K562 (cell line): ENCODE measurements around the gene REEP2. TPM values are rescaled to one million over a fixed set of nuclear protein-coding genes. Genes with fewer than 3 reads are reported as not detected.
A peak's percentile ranks its signal among the peaks of the same experiment; 100 is the strongest.

Experiments used
- FOXK1 ChIP-seq: sonication (generic); formaldehyde crosslinking; IDR thresholded peaks from 2 replicates; pipeline ENCODE4 v1.8.0; 2022; ENCODE audit warnings: missing genetic modification reagents, mild to moderate bottlenecking, borderline replicate concordance
- HDAC1 ChIP-seq, 2 experiments: fragments of 450-650 bp; IDR thresholded peaks; 2 replicates each; pipeline ENCODE4 v1.6.1; 2016 to 2017; ENCODE audit warnings: inconsistent platforms in 1 of 2, mild to moderate bottlenecking in 1 of 2, moderate library complexity in 1 of 2
- HMGN3 ChIP-seq: IDR thresholded peaks from 2 replicates; pipeline ENCODE4 v1.6.1; 2011; ENCODE audit warnings: borderline replicate concordance, low read depth, mild to moderate bottlenecking, mixed read lengths, low read length; ENCODE audit not compliant: insufficient read length; ENCODE audit errors: extremely low read depth
- KDM1A ChIP-seq, 2 experiments: fragments of 450-650 bp; IDR thresholded peaks; 2 replicates each; pipeline ENCODE4 v1.6.1; 2016; ENCODE audit warnings: mild to moderate bottlenecking in 2 of 2
- KLF10 ChIP-seq: fragments of 250-450 bp; sonication (Bioruptor Pico); IDR thresholded peaks from 2 replicates; pipeline ENCODE4 v1.6.1; 2021; ENCODE audit warnings: matching md5 sums
- LEF1 ChIP-seq: fragments of 450-650 bp; IDR thresholded peaks from 2 replicates; pipeline ENCODE4 v1.6.1; 2016; ENCODE audit warnings: mild to moderate bottlenecking
- NCOA1 ChIP-seq: fragments of 450-650 bp; IDR thresholded peaks from 2 replicates; pipeline ENCODE4 v1.6.1; 2016; ENCODE audit warnings: low read depth
- POLR2B ChIP-seq: fragments of 450-650 bp; IDR thresholded peaks from 2 replicates; pipeline ENCODE4 v1.6.1; 2018; ENCODE audit warnings: low read depth; ENCODE audit not compliant: partially characterized antibody
- SIN3A ChIP-seq, 2 experiments: fragments of 150-350 bp in 1 of 2; IDR thresholded peaks; 2 replicates each; pipeline ENCODE4 v1.6.1; 2011 to 2016; ENCODE audit warnings: borderline replicate concordance in 2 of 2, low read depth in 2 of 2, low read length in 2 of 2, mild to moderate bottlenecking in 2 of 2, moderate library complexity in 2 of 2; ENCODE audit not compliant: control insufficient read depth in 1 of 2
- TCF7 ChIP-seq: sonication (generic); IDR thresholded peaks from 2 replicates; pipeline ENCODE4 v1.6.1; 2016; ENCODE audit warnings: antibody characterized with exemption, borderline replicate concordance
- ZNF644 ChIP-seq: fragments of 200-800 bp; sonication (Bioruptor generic); IDR thresholded peaks from 2 replicates; pipeline ENCODE4 v1.6.1; 2016; ENCODE audit warnings: low read depth, missing genetic modification characterization, missing compliant biosample characterization
- polyA plus RNA-seq, 8 experiments: library from polyadenylated mRNA; depleted of rRNA in 4 of 8; stranded (reverse) in 5 of 8; unstranded in 3 of 8; fragments of >200 nt; fragmentation: Nextera tagmentation in 2 of 8; fragmentation: Illumina TruSeq in 1 of 8; extraction: Ambion mirVana in 2 of 8; extraction: Trizol in 1 of 8; gene quantifications; 2 replicates each; pipeline versions ENCODE4 v1.2.1 to v1.2.3, GENCODE V29; 2011 to 2014; ENCODE audit warnings: inconsistent platforms in 1 of 8, missing spikeins in 1 of 8
- total RNA-seq, 7 experiments: library from RNA; depleted of rRNA in 6 of 7; stranded (reverse); fragments of >200 nt in 6 of 7; fragmentation: Illumina TruSeq in 2 of 7; extraction: Trizol in 2 of 7; gene quantifications; 2 replicates each; pipeline versions ENCODE4 v1.2.1 to v1.2.3, GENCODE V29; 2011 to 2021; ENCODE audit warnings: low replicate concordance in 1 of 7
- TF ChIP-seq, protein P1 (sequence below): fragments of 250-450 bp; sonication (Bioruptor Pico); IDR thresholded peaks from 2 replicates; pipeline ENCODE4 v1.5.0; 2020; ENCODE audit warnings: mild to moderate bottlenecking, borderline replicate concordance
- TF ChIP-seq, protein P2 (sequence below): fragments of 250-450 bp; sonication (Bioruptor Pico); IDR thresholded peaks from 2 replicates; pipeline ENCODE4 v1.6.1; 2021; ENCODE audit warnings: mild to moderate bottlenecking
- TF ChIP-seq, protein P3 (sequence below): fragments of 450-650 bp; IDR thresholded peaks from 2 replicates; pipeline ENCODE4 v1.6.1; 2014; ENCODE audit warnings: low read depth, mild to moderate bottlenecking, moderate library complexity, borderline replicate concordance
- TF ChIP-seq, protein P4 (sequence below): fragments of 450-650 bp; IDR thresholded peaks from 2 replicates; pipeline ENCODE4 v1.6.1; 2016; ENCODE audit warnings: antibody characterized with exemption
- TF ChIP-seq, protein P5 (sequence below), 2 experiments: fragments of 450-650 bp; IDR thresholded peaks; 2 replicates each; pipeline ENCODE4 v1.6.1; 2018; ENCODE audit warnings: mild to moderate bottlenecking in 2 of 2, low read depth in 1 of 2; ENCODE audit not compliant: partially characterized antibody in 2 of 2

The REEP2 gene
- total and polyA plus RNA-seq, 9 of the 15 experiments (the other 6 are each of a cell fraction or from before 2014, with no cell fraction given) = 0.03 to 1.1 (median 0.12) TPM; not detected in 1

DNA sequence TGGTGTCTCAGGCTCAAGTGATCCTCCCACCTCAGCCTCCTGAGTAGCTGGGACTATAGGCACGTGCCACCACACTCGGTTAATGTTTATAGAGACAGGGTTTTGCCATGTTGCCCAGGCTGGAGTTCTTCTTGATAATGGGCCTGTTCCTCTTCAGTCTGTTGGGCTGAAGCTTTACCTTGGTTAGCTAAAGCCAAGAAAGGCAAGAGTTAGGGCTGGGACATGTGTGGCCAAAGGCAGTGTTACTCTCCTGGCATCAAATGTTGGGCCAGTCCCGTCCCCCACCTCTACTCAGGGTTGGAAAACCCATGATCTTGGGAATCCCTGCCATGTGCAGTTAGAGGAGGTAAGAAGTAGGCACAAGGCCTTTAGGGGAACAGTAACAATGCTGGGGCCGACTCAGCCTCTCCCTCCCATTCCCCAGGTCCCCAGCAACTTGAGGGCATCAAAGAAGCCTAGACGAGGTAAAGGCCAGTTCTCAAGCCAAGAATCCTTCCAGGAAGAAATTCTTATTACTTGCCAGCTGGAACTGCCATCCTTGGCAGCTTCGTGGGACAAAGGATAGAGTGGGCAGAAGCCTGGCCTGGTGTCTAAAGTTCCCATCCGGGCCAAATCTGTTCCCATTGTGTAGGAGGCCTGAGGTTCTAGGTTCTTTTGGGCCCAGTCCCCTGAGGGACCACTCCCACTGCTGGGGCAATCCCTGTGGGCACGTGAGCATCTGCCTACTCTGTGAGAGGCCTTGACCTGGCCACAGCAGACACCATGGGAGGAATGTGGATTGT is 30.9 kb downstream of the REEP2 start (continued):
- TF ChIP-seq LEF1 (peak; percentile 60), KDM1A (IDR thresholded peaks at IDR 0.05) (peak; percentile 40 to 58; a peak in 3 of 4 replicates), TCF7 (no peak), ZNF644 (tag) (no peak), SIN3A (IDR thresholded peaks at IDR 0.05; ENCODE audit: borderline replicate concordance in 2 of 2, control insufficient read depth in 1 of 2, low read depth in 2 of 2, low read length in 2 of 2) (peak in 1 of 2 experiments; percentile 95; a peak in 2 of 4 replicates), NCOA1 (no peak), POLR2B (peak; percentile 94), FOXK1 (CRISPR knock-in tag) (peak; percentile 95; the same call in 1 of the 2 replicates), KLF10 (CRISPR knock-in tag) (peak; percentile 69; the same call in 1 of the 2 replicates), HMGN3 (peak; percentile 24), HDAC1 (IDR thresholded peaks at IDR 0.05) (peak in 1 of 2 experiments; percentile 47; a peak in 1 of 4 replicates)
- TF ChIP-seq, protein P1, sequence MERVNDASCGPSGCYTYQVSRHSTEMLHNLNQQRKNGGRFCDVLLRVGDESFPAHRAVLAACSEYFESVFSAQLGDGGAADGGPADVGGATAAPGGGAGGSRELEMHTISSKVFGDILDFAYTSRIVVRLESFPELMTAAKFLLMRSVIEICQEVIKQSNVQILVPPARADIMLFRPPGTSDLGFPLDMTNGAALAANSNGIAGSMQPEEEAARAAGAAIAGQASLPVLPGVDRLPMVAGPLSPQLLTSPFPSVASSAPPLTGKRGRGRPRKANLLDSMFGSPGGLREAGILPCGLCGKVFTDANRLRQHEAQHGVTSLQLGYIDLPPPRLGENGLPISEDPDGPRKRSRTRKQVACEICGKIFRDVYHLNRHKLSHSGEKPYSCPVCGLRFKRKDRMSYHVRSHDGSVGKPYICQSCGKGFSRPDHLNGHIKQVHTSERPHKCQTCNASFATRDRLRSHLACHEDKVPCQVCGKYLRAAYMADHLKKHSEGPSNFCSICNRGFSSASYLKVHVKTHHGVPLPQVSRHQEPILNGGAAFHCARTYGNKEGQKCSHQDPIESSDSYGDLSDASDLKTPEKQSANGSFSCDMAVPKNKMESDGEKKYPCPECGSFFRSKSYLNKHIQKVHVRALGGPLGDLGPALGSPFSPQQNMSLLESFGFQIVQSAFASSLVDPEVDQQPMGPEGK (CRISPR knock-in tag) = peak; percentile 13; the same call in 1 of the 2 replicates
- TF ChIP-seq, protein P2, sequence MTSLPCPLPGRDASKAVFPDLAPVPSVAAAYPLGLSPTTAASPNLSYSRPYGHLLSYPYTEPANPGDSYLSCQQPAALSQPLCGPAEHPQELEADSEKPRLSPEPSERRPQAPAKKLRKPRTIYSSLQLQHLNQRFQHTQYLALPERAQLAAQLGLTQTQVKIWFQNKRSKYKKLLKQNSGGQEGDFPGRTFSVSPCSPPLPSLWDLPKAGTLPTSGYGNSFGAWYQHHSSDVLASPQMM (CRISPR knock-in tag) = peak; percentile 83; the same call in 1 of the 2 replicates
- TF ChIP-seq, protein P3, sequence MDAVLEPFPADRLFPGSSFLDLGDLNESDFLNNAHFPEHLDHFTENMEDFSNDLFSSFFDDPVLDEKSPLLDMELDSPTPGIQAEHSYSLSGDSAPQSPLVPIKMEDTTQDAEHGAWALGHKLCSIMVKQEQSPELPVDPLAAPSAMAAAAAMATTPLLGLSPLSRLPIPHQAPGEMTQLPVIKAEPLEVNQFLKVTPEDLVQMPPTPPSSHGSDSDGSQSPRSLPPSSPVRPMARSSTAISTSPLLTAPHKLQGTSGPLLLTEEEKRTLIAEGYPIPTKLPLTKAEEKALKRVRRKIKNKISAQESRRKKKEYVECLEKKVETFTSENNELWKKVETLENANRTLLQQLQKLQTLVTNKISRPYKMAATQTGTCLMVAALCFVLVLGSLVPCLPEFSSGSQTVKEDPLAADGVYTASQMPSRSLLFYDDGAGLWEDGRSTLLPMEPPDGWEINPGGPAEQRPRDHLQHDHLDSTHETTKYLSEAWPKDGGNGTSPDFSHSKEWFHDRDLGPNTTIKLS = peak; percentile 65; the same call in 1 of the 2 replicates
- TF ChIP-seq, protein P4, sequence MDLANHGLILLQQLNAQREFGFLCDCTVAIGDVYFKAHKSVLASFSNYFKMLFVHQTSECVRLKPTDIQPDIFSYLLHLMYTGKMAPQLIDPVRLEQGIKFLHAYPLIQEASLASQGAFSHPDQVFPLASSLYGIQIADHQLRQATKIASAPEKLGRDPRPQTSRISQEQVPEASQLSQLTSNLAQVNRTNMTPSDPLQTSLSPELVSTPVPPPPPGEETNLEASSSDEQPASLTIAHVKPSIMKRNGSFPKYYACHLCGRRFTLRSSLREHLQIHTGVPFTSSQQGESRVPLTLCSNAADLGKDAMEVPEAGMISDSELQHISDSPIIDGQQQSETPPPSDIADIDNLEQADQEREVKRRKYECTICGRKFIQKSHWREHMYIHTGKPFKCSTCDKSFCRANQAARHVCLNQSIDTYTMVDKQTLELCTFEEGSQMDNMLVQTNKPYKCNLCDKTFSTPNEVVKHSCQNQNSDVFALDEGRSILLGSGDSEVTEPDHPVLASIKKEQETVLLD = peak; percentile 19; the same call in 1 of the 2 replicates
- TF ChIP-seq, protein P5, sequence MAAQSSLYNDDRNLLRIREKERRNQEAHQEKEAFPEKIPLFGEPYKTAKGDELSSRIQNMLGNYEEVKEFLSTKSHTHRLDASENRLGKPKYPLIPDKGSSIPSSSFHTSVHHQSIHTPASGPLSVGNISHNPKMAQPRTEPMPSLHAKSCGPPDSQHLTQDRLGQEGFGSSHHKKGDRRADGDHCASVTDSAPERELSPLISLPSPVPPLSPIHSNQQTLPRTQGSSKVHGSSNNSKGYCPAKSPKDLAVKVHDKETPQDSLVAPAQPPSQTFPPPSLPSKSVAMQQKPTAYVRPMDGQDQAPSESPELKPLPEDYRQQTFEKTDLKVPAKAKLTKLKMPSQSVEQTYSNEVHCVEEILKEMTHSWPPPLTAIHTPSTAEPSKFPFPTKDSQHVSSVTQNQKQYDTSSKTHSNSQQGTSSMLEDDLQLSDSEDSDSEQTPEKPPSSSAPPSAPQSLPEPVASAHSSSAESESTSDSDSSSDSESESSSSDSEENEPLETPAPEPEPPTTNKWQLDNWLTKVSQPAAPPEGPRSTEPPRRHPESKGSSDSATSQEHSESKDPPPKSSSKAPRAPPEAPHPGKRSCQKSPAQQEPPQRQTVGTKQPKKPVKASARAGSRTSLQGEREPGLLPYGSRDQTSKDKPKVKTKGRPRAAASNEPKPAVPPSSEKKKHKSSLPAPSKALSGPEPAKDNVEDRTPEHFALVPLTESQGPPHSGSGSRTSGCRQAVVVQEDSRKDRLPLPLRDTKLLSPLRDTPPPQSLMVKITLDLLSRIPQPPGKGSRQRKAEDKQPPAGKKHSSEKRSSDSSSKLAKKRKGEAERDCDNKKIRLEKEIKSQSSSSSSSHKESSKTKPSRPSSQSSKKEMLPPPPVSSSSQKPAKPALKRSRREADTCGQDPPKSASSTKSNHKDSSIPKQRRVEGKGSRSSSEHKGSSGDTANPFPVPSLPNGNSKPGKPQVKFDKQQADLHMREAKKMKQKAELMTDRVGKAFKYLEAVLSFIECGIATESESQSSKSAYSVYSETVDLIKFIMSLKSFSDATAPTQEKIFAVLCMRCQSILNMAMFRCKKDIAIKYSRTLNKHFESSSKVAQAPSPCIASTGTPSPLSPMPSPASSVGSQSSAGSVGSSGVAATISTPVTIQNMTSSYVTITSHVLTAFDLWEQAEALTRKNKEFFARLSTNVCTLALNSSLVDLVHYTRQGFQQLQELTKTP (IDR thresholded peaks at IDR 0.05; ENCODE audit: low read depth in 1 of 2, partially characterized antibody in 2 of 2) = peak in 1 of 2 experiments; percentile 4
